Epidermal melanocyte (primary cell): ENCODE measurements around the gene SAPCD1.
"Not testable (repeated sequence)": the region's sequence is repeated elsewhere in the genome, so short reads cannot be mapped to it uniquely, and the experiment has no call there.

Experiments
- DNase-seq: peaks from one replicate; pipeline ENCODE4 v3.0.0; 2011; ENCODE audit warnings: low spot score; ENCODE audit not compliant: insufficient read length

The SAPCD1 gene

GRCh38 chr6:31777667-31778050 is 15.2 kb downstream of the SAPCD1 start:
- no peak for DNase-seq

DNA sequence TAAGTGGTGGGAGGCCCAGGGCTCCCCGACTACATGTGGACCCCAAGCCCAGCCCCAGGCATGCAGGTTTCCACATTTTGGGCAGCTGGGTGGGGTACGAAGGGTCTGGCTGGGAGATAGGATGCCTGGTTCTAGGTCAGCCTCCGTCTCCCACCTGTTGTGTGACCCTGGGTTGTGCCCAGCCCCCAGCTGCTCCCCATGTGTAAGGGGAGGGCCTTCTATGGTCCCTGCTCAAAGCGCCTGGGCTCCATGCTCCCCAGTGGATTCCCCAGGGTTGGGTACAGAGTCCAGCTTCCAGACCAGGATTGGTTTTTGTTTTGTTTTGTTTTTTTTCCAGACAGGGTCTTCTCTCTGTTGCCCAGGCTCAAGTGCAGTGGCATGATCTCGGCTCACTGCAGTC is 15.7 kb downstream of the SAPCD1 start:
- no peak for DNase-seq

DNA sequence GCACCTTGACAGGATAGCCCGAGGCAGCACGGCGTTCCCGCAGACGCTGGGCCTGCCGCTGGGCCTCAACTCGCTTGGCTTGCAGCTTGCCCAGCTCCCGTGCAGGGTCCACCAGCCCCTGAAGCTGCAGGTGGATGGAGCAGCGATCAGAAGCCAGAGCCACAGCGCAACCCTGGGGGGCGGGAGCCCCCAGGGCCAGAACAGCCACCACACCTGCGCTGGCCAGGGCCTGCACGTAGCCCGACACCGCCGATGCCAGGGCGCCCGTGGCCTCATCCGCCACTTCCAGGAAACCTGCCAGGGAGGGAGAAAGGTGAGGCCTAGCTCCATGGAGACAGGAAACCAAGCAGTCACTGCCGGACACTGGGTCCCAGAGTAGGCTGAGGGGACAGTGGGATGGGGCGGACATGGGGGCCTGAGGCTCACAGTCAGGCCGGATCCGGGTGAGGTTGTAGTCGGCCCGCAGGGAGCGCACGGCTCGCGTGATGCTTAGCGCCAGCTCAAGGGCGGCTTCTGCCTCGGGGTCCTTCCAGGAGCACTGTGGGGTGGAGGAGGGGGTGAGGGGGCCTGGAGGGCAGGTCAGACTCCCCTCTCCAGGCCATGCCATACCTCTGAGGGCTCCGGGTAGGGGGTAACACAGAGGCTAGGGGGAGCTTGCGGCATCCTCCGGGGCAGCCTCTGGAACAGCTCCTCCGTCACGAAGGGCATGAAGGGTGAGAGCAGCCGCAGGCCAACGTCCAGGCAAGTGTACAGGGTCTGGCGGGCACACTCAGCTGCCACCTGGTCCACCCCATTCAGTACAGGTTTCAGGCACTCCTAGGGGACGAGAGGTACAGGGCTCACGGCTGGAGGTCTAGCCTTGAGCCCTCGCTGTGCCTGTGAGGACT is 16.8 kb downstream of the SAPCD1 start:
- DNase-seq, result no peak

DNA sequence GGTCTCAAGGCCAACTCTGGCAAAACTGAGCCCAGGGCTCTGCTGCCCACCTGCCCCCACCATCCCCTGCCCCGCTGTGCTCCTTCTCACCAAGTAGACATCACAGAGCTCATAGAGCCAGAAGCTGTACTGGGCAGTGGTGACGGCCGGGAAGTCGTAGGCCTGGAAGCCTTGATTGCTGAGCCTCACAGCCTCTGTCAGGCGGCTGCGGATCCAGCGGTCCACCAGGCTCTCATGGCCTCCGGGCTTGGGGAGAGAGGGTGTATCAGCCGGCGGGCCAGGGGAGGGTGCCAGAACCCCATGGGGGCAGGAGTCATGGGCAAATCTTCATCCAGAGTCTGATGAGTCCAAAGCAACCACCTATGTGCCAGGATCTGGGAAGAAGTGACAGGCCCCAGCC is 17.5 kb downstream of the SAPCD1 start:
- DNase-seq, result no peak

- peak; percentile 1 for DNase-seq
Measured at GRCh38 chr6:31780507-31781243, 18.2 kb downstream of the SAPCD1 start.

DNA sequence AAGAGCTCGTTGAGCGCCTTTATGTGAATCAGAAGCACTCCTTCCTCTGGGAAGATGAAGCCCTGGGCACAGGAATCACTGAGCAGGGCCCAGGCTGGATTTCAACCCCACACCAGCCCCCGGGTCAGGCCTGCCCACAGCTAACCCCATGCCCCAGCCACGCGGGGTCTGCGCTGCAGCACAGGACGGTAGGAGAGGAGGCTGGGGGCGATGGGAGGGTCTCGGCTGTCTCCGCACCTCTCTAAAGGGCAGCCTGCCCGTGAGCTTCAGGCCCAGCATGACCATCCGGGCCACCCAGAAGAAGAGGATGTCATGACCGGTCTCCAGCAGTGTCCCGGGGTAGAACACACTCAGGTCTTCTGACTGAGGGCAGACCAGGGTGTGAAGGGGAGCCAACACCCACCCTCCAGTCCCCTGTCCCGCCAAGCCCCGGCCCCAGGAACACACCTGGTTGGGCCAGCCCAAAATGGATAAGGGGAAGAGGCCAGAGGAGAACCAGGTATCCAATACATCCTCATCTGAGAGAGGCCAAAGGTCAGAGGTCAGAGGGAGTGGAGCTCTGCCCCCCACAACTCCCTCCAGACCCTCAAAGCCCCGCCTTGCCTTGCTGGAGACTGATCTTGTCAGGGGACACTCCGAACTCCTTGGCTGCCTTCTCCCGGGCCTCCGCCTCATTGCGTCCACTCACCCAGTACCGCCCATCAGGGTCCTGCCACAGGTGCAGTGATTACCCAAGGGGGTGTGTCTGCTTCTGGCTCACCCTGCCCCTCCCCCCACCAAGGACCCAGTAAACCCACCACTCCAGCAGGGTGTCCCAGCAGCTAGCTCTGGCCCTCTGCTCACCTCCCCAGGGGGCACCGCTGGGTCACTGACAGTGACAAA is 19.0 kb downstream of the SAPCD1 start:
- no peak for DNase-seq

GRCh38 chr6:31782126-31782855 is 19.8 kb downstream of the SAPCD1 start:
- peak; percentile 5 for DNase-seq

- DNase-seq, result peak; percentile 3
Measured at GRCh38 chr6:31784098-31784925, 21.9 kb downstream of the SAPCD1 start.

DNA sequence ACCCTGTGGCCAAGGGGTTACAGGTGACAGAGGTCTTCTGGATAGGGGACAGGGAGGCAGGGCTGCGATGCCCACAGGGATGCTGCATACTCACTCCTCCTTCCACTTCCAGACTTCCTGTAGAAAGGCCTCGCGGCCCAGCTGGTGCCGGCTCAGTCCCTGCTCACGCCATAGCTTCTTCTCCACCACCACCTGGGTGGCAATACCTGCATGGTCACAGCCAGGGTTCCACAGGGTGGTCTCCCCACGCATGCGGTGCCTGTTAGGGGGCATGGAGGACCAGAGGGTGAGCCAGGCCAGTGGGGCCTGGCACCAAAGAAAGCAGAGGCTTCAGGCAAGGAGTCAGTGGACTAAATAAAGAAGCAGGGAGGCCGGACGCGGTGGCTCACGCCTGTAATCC is 23.0 kb downstream of the SAPCD1 start:
- peak; percentile 8 for DNase-seq

DNA sequence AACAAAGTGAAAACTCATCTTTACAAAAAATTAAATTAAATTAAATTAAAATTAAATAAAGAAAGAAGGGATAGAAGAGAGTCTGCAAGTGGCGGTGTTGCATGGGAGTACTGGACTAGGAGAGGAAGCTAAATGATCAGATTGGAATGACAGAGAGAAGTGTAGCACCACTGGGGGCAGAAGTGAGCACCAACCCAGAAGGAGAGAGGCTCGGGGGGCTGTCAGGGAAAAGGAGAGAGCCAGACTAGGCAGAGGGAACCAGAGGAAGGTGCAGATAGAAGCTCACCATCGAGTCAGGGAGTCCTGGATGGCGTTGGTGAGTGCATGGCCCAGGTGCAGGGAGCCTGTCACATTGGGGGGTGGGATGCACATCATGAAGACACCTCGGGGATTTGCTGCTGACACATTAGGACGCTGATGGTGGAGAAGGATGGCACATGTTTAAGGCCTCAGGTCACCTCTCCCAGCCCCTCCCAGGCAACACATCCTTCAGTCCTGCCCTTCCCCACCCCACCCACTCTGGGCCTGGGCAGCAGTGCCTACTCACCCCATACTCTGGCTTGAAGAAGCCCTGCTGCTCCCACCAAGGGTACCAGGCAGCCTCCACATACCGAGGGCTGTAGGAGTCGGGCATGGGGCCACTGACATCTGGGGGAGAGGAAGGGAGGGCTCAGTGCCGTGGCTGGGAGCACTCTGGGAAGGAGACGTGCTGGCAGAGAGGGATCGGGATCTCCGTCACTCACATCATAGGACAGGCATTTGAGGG is 29.1 kb downstream of the SAPCD1 start:
- peak; percentile 90 for DNase-seq

DNA sequence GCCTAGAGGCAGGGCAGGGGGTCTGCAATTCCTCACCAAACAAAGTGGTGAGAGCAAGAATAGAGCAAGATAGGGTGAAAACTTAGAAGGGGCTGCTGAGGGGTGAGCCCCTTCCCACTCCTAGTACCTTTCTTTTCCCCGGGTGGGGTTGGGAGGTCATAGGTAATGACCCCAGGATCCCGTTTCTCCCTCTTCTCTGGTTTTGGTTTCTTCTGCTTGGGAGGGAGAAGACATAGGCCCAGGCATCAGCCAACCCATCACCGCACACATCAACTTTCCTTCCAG is 29.6 kb downstream of the SAPCD1 start:
- DNase-seq, result no peak

DNA sequence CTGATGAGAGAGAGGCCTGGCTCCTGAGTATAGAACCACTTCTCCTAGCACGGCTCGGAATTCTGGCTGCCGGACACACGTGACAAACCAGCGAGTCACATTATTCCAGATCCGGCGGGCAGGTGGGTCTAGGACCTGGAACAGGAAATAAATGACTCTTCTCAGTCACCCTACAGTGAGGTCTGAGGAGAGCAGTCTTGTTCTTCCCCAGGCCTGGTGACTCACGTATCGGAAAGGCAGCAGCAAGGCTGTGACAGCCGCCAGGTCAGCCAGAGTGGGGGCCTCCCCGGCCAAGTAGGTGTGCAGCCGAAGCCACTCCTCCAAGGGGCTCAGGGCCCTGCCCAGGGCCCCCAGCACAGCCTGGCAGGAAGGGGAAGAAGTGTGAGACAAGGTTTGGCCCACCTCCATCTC is 30.3 kb downstream of the SAPCD1 start:
- DNase-seq, result no peak

DNA sequence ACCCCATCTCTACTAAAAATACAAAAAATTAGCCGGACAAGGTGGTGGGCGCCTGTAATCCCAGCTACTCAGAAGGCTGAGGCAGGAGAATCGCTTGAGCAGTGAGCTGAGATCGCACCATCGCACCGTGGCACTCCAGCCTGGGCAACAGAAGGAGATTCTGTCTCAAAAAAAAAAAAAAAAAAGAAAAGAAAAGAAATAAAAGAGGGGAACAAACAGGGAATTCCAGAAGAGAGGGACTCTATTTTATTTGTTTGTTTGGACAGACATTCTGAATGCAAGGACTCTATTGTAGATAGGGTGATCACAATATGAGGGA is 31.4 kb downstream of the SAPCD1 start:
- not testable (repeated sequence) for DNase-seq

- no peak for DNase-seq
Measured at GRCh38 chr6:31794294-31794865, 31.9 kb downstream of the SAPCD1 start.

DNA sequence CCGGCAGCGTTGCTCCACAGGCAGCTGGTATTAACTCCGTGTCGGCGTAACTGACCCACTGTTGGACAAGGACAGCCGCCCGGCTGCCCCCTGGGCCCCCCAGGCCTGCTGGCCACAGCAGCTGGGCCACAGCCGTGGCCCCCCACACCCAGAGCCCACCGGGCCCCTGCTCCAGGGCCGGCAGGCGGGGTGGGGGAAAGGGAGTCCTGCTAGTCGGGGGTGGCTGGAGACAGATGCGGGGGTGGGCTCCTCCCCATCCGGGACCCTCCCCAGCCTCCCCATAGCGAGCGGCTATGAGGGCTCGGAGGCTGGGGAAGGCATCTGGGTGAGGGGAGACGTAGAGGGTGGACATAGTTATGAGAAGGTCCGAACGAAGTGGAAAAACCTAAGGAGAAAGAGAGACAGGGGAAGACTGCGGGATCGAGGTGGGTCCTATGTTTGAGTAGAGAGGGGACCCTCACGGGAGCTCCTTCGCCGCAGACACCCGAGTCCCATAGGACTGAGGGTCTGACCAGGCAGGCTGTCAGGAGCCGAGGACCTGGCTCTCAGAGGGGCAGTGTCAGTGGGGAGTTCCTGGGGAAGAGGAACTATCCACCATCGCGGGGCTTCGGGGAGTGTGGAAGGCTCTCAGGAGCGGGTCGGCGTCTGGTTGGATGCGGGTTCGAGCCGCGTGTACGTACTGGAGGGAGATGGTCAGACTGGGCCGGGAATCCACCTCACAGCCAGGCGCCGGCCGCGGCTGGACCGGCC is 32.6 kb downstream of the SAPCD1 start:
- DNase-seq, result no peak

GRCh38 chr6:31795616-31796298 is 33.3 kb downstream of the SAPCD1 start, which contains the start of gene VARS1:
Gene VARS1, minus strand, starts transcription at chr6:31795752. Its CDS starts 535 bp downstream, at chr6:31795217.
- DNase-seq, result peak; percentile 99

DNA sequence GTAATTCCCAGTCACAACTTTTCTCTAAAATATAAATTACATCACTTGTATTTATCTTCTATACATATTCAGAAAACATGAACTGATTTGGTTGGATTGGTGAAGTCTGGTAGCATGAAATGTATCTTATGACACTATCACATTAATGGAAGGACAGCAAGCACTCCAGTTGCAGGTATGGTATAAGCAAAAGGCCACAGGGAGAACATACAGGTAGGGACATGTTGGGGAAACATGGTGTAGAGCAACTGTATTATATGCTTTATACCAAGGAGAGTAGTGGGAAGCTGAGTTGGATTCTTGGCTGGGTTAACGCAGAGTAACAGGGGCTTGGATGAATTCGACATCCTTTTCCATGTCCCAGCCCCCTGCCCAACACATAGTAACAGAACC is 34.5 kb downstream of the SAPCD1 start:
- no peak for DNase-seq

- DNase-seq, result no peak
Measured at GRCh38 chr6:31797588-31797987, 35.1 kb downstream of the SAPCD1 start.
